HepG2 (cell line): ENCODE measurements around the gene MESD. TPM values are rescaled to one million over a fixed set of nuclear protein-coding genes. Genes with fewer than 3 reads are reported as not detected.

Experiments
- ETV6 ChIP-seq: sonication (generic); formaldehyde crosslinking; conservative IDR thresholded peaks from 2 replicates; pipeline ENCODE4 v1.4.0; 2020; ENCODE audit warnings: missing genetic modification reagents
- JUNB ChIP-seq: sonication (generic); formaldehyde crosslinking; IDR thresholded peaks from 2 replicates; pipeline ENCODE4 v1.8.0; 2022; ENCODE audit warnings: missing genetic modification reagents, mild to moderate bottlenecking, borderline replicate concordance
- MEIS2 ChIP-seq: sonication (generic); formaldehyde crosslinking; IDR thresholded peaks from 2 replicates; pipeline ENCODE4 v1.9.0; 2021; ENCODE audit warnings: mild to moderate bottlenecking, missing genetic modification reagents
- MXI1 ChIP-seq: IDR thresholded peaks from 3 replicates; pipeline ENCODE4 v1.6.1; 2012; ENCODE audit warnings: low read depth, low read length, inconsistent platforms, borderline replicate concordance
- MYNN ChIP-seq: sonication (generic); formaldehyde crosslinking; IDR thresholded peaks from 2 replicates; pipeline ENCODE4 v1.4.0; 2020; ENCODE audit warnings: mild to moderate bottlenecking, low read depth, missing genetic modification reagents
- NR2C2 ChIP-seq: sonication (generic); formaldehyde crosslinking; IDR thresholded peaks from 2 replicates; pipeline ENCODE4 v1.4.0; 2020; ENCODE audit warnings: missing genetic modification reagents, mild to moderate bottlenecking, moderate library complexity, borderline replicate concordance
- POGZ ChIP-seq: sonication (generic); formaldehyde crosslinking; IDR thresholded peaks from 2 replicates; pipeline ENCODE4 v1.4.0; 2020; ENCODE audit warnings: mild to moderate bottlenecking, missing genetic modification reagents
- RBM39 ChIP-seq: fragments of 200-400 bp; formaldehyde crosslinking; IDR thresholded peaks from one replicate; pipeline ENCODE4 v1.6.1; 2018; ENCODE audit warnings: antibody characterized with exemption, mild to moderate bottlenecking, low read depth, low read length; ENCODE audit not compliant: poor library complexity, severe bottlenecking
- SP2 ChIP-seq: sonication (generic); formaldehyde crosslinking; IDR thresholded peaks from 2 replicates; pipeline ENCODE4 v1.5.1; 2020; ENCODE audit warnings: mild to moderate bottlenecking, missing genetic modification reagents
- THAP11 ChIP-seq: IDR thresholded peaks from 2 replicates; pipeline ENCODE4 v1.6.1; 2016; ENCODE audit warnings: missing biosample characterization, missing genetic modification reagents
- ZBTB7A ChIP-seq: sonication (generic); formaldehyde crosslinking; IDR thresholded peaks from 2 replicates; pipeline ENCODE4 v1.8.0; 2022; ENCODE audit warnings: mild to moderate bottlenecking, missing genetic modification reagents
- ZKSCAN8 ChIP-seq: IDR thresholded peaks from 2 replicates; pipeline ENCODE4 v1.6.1; 2016; ENCODE audit warnings: borderline replicate concordance, missing genetic modification reagents, missing compliant biosample characterization
- ZNF225 ChIP-seq: sonication (generic); formaldehyde crosslinking; IDR thresholded peaks from 2 replicates; pipeline ENCODE4 v1.4.0; 2020; ENCODE audit warnings: mild to moderate bottlenecking, missing genetic modification reagents
- ZNF335 ChIP-seq: sonication (generic); formaldehyde crosslinking; IDR thresholded peaks from 2 replicates; pipeline ENCODE4 v1.4.0; 2020; ENCODE audit warnings: missing genetic modification reagents
- ZNF510 ChIP-seq: sonication (generic); formaldehyde crosslinking; IDR thresholded peaks from 2 replicates; pipeline ENCODE4 v1.4.0; 2020; ENCODE audit warnings: low read depth, mild to moderate bottlenecking, missing genetic modification reagents
- ZNF788 ChIP-seq: sonication (generic); formaldehyde crosslinking; IDR thresholded peaks from 2 replicates; pipeline ENCODE4 v1.5.0; 2020; ENCODE audit warnings: mild to moderate bottlenecking, missing genetic modification reagents, borderline replicate concordance
- polyA plus RNA-seq, 8 experiments: library from polyadenylated mRNA; depleted of rRNA in 3 of 8; stranded (reverse) in 7 of 8; unstranded in 1 of 8; fragments of >200 nt; fragmentation: Illumina TruSeq in 4 of 8; extraction: Trizol in 4 of 8; gene quantifications; 2 replicates each; pipeline versions ENCODE4 v1.2.1 to v1.2.3, GENCODE V29; 2011 to 2016; ENCODE audit warnings: low read depth in 4 of 8, missing spikeins in 1 of 8, mixed read lengths in 1 of 8; ENCODE audit not compliant: insufficient read depth in 1 of 8
- total RNA-seq, 5 experiments: library from RNA; depleted of rRNA; stranded (reverse); fragments of >200 nt; fragmentation: Illumina TruSeq; extraction: Trizol; gene quantifications; 2 replicates each; pipeline ENCODE4 v1.2.3, GENCODE V29; 2016; ENCODE audit warnings: low read depth in 1 of 5
- TF ChIP-seq, protein P1 (sequence below): sonication (generic); formaldehyde crosslinking; IDR thresholded peaks from one replicate; pipeline ENCODE4 v1.5.1; 2020; ENCODE audit warnings: mild to moderate bottlenecking, missing genetic modification reagents; ENCODE audit errors: not compliant biosample characterization
- TF ChIP-seq, protein P2 (sequence below): fragments of 450-650 bp; IDR thresholded peaks from 2 replicates; pipeline ENCODE4 v1.6.1; 2017

Gene MESD
- total and polyA plus RNA-seq, 2 of the 13 experiments (the other 11 are each of a cell fraction or from before 2014, with no cell fraction given): 18.0 to 46.2 TPM

DNA sequence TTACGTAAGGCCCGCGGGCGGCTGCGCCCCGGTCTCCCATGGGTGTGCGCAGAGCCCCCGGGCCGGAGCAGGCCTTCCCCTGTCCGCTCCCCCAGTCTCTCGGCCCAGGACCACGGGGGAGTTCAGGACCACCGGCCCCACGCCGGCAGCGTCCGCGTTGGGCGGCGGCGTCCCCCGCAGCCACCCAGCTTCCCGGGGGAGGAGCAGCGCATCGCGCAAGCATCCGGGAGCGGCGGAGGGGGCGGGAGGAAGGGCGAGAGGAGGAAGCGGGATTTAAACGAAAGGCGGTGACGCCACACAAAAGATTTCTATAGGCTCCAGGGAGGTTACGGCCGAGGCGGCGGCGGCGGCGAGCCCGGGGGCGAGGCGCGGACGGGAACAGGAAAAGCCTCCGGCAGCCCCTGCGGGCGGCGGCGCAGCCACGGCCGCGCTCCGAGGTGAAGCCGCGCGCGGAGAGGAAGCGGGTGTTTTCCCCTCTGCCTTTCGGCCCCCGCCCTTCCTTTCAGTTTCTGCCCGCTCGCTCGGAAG, 11.1 kb upstream of the MESD start, which contains the start of gene TLNRD1 (continued):
- TF ChIP-seq RBM39 (peak; percentile 72), SP2 (CRISPR knock-in tag) (peak; percentile 57; the same call in 1 of the 2 replicates), ZNF788 (CRISPR knock-in tag) (peak; percentile 22; the same call in 1 of the 2 replicates), ETV6 (CRISPR knock-in tag) (no peak), NR2C2 (CRISPR knock-in tag) (0 out of 2 replicates have a peak, but pooled peaks have one; percentile 30), POGZ (CRISPR knock-in tag) (peak; percentile 58), ZNF335 (CRISPR knock-in tag) (peak; percentile 30; the same call in 1 of the 2 replicates), THAP11 (peak; percentile 71), ZNF510 (CRISPR knock-in tag) (0 out of 2 replicates have a peak, but pooled peaks have one; percentile 21), ZNF225 (CRISPR knock-in tag) (peak; percentile 67; the same call in 1 of the 2 replicates), MEIS2 (CRISPR knock-in tag) (peak; percentile 12; the same call in 1 of the 2 replicates), MYNN (no peak), ZBTB7A (CRISPR knock-in tag) (peak; percentile 56), JUNB (CRISPR knock-in tag) (no peak), MXI1 (peak; percentile 18; the same call in 1 of the 3 replicates), ZKSCAN8 (CRISPR knock-in tag) (peak; percentile 54; the same call in 1 of the 2 replicates)
- TF ChIP-seq, protein P1, sequence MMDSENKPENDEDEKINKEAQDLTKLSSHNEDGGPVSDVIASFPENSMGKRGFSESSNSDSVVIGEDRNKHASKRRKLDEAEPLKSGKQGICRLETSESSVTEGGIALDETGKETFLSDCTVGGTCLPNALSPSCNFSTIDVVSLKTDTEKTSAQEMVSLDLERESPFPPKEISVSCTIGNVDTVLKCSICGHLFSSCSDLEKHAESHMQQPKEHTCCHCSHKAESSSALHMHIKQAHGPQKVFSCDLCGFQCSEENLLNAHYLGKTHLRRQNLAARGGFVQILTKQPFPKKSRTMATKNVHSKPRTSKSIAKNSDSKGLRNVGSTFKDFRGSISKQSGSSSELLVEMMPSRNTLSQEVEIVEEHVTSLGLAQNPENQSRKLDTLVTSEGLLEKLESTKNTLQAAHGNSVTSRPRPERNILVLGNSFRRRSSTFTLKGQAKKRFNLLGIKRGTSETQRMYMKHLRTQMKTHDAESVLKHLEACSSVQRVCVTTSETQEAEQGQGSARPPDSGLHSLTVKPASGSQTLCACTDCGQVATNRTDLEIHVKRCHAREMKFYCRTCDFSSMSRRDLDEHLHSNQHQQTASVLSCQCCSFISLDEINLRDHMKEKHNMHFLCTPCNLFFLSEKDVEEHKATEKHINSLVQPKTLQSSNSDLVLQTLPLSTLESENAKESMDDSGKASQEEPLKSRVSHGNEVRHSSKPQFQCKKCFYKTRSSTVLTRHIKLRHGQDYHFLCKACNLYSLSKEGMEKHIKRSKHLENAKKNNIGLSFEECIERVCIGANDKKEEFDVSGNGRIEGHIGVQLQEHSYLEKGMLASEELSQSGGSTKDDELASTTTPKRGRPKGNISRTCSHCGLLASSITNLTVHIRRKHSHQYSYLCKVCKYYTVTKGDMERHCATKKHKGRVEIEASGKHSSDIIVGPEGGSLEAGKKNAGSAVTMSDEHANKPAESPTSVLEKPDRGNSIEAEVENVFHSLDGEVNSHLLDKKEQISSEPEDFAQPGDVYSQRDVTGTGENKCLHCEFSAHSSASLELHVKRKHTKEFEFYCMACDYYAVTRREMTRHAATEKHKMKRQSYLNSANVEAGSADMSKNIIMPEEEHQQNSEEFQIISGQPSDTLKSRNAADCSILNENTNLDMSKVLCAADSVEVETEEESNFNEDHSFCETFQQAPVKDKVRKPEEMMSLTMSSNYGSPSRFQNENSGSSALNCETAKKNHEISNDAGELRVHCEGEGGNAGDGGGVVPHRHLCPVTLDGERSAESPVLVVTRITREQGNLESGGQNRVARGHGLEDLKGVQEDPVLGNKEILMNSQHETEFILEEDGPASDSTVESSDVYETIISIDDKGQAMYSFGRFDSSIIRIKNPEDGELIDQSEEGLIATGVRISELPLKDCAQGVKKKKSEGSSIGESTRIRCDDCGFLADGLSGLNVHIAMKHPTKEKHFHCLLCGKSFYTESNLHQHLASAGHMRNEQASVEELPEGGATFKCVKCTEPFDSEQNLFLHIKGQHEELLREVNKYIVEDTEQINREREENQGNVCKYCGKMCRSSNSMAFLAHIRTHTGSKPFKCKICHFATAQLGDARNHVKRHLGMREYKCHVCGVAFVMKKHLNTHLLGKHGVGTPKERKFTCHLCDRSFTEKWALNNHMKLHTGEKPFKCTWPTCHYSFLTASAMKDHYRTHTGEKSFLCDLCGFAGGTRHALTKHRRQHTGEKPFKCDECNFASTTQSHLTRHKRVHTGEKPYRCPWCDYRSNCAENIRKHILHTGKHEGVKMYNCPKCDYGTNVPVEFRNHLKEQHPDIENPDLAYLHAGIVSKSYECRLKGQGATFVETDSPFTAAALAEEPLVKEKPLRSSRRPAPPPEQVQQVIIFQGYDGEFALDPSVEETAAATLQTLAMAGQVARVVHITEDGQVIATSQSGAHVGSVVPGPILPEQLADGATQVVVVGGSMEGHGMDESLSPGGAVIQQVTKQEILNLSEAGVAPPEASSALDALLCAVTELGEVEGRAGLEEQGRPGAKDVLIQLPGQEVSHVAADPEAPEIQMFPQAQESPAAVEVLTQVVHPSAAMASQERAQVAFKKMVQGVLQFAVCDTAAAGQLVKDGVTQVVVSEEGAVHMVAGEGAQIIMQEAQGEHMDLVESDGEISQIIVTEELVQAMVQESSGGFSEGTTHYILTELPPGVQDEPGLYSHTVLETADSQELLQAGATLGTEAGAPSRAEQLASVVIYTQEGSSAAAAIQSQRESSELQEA (CRISPR knock-in tag): peak; percentile 53
- TF ChIP-seq, protein P2, sequence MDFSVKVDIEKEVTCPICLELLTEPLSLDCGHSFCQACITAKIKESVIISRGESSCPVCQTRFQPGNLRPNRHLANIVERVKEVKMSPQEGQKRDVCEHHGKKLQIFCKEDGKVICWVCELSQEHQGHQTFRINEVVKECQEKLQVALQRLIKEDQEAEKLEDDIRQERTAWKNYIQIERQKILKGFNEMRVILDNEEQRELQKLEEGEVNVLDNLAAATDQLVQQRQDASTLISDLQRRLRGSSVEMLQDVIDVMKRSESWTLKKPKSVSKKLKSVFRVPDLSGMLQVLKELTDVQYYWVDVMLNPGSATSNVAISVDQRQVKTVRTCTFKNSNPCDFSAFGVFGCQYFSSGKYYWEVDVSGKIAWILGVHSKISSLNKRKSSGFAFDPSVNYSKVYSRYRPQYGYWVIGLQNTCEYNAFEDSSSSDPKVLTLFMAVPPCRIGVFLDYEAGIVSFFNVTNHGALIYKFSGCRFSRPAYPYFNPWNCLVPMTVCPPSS: no peak
